Karpas-422 (cell line): ENCODE data around the gene C16orf74. TPM values are rescaled to one million over a fixed set of nuclear protein-coding genes. Genes with fewer than 3 reads are reported as not detected.

Experiments
- DNase-seq: peaks from one replicate; pipeline ENCODE4 v3.0.0-alpha.2; 2015
- H2AFZ ChIP-seq: fragments of 200-600 bp; sonication (generic); 2 replicates; pipeline ENCODE4 v1.6.1; 2014; ENCODE audit warnings: antibody characterized with exemption, low read length, mixed read lengths
- H3K27ac ChIP-seq: fragments of 200-600 bp; sonication (generic); 2 replicates; pipeline ENCODE4 v1.5.1; 2014; ENCODE audit warnings: mild to moderate bottlenecking, low read length, moderate library complexity
- H3K27me3 ChIP-seq: fragments of 200-600 bp; sonication (generic); 2 replicates; pipeline ENCODE4 v1.6.1; 2014; ENCODE audit warnings: low read length, mixed read lengths
- H3K36me3 ChIP-seq: fragments of 200-600 bp; sonication (generic); 2 replicates; pipeline ENCODE4 v1.6.1; 2014; ENCODE audit warnings: low read length, mixed read lengths; ENCODE audit not compliant: insufficient read depth
- H3K4me1 ChIP-seq: fragments of 200-600 bp; sonication (generic); 2 replicates; pipeline ENCODE4 v1.6.1; 2014; ENCODE audit warnings: mild to moderate bottlenecking, low read length, mixed read lengths
- H3K4me2 ChIP-seq: fragments of 200-600 bp; sonication (generic); 2 replicates; pipeline ENCODE4 v1.6.1; 2014; ENCODE audit warnings: low read length, low read depth, mild to moderate bottlenecking; ENCODE audit not compliant: poor library complexity, severe bottlenecking
- H3K4me3 ChIP-seq: fragments of 200-600 bp; sonication (generic); 2 replicates; pipeline ENCODE4 v1.5.1; 2014; ENCODE audit warnings: mild to moderate bottlenecking, antibody characterized with exemption, low read length, mixed read lengths
- H3K79me2 ChIP-seq: fragments of 200-600 bp; sonication (generic); 2 replicates; pipeline ENCODE4 v1.6.1; 2014; ENCODE audit warnings: mild to moderate bottlenecking, low read length, mixed read lengths
- H3K9ac ChIP-seq: fragments of 200-600 bp; sonication (generic); 2 replicates; pipeline ENCODE4 v1.6.0; 2014; ENCODE audit warnings: low read length
- H3K9me2 ChIP-seq: fragments of 200-600 bp; sonication (generic), shearing (Covaris generic); replicated peaks from 2 replicates; pipeline ENCODE4 v1.6.0; 2014; ENCODE audit warnings: mild to moderate bottlenecking, low read length, moderate library complexity; ENCODE audit not compliant: insufficient read depth
- H3K9me3 ChIP-seq: fragments of 300-700, 200-600 bp; sonication (generic); 2 replicates; pipeline ENCODE4 v1.6.1; 2014; ENCODE audit warnings: low read length, mixed read lengths
- H4K20me1 ChIP-seq: fragments of 200-600 bp; sonication (generic); 2 replicates; pipeline ENCODE4 v1.6.1; 2014; ENCODE audit warnings: mild to moderate bottlenecking, antibody characterized with exemption, low read length, low read depth; ENCODE audit not compliant: insufficient read depth
- total RNA-seq: library from RNA; depleted of rRNA; stranded (reverse); fragments of >200 nt; shearing (Covaris generic); gene quantifications from 2 replicates; pipeline ENCODE4 v1.2.3, GENCODE V29; 2014; ENCODE audit warnings: low replicate concordance

Gene C16orf74
- total RNA-seq, 1 experiment from 2014 or later: 13.3 TPM

DNA sequence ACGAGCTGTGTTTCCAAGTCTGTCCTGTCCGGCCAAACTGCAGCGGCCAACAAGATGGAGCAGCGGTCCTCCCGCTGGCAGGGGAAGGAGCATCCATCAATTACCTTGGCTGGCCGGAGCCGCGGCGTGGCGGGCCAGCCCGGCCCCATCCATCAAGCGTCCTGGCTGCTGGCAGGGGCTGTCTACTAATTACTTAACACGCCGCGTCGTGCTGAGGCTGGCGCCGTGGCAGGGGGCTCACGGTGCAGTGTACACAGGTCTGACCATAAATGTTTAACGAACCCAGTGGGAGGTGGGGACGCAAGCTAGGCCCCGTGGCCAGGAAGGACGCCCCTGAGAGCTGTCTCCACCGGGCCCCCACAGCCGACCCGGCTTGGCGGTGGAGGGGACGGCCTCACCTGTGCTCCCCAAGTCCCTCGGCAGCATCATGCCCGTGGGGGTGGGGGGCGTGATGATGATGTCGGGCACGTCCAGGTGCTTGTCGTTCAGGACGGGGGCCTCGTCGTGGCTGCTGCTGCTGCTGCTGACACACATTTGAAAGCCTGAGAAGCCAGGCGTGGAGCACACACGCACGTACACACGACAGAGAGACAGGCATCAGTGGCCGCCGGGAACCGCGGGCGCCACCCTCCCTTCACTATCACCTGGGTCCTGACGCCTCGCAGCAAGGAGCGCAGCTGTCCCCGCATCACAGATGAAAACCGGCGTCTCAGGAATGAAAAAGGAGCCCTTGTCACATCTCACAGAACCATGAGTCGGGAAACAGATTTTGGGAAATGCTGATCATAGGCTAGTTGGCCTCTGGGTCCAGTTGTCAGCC lies 40.9 kb downstream of the C16orf74 start:
- H3K9ac ChIP-seq: no peak overlapping the region
- no peaks in the 10 kb centered on the region for H3K79me2 ChIP-seq
- H2AFZ ChIP-seq: no peak overlapping the region
- H3K4me2 ChIP-seq: no peak overlapping the region
- H3K36me3 ChIP-seq: no peaks in the 10 kb centered on the region
- no peaks in the 10 kb centered on the region for H3K4me1 ChIP-seq
- H3K27me3 ChIP-seq: no peaks in the 10 kb centered on the region
- no peak for DNase-seq
- H3K4me3 ChIP-seq: no peak overlapping the region
- H3K9me3 ChIP-seq: peaks cover 4% of the 10 kb centered on the region; the same call in 1 of the 2 replicates
- H3K9me2 ChIP-seq: no peaks in the 10 kb centered on the region
- no peaks in the 10 kb centered on the region for H4K20me1 ChIP-seq
- no peak overlapping the region for H3K27ac ChIP-seq

GRCh38 chr16:85708338-85708737 lies 42.6 kb downstream of the C16orf74 start:
- no peaks in the 10 kb centered on the region for H4K20me1 ChIP-seq
- H3K4me3 ChIP-seq: no peak overlapping the region
- no peak overlapping the region for H3K27ac ChIP-seq
- no peaks in the 10 kb centered on the region for H3K36me3 ChIP-seq
- H3K27me3 ChIP-seq: no peaks in the 10 kb centered on the region
- no peak overlapping the region for H3K4me2 ChIP-seq
- H2AFZ ChIP-seq: no peak overlapping the region
- H3K79me2 ChIP-seq: no peaks in the 10 kb centered on the region
- no peak overlapping the region for H3K9ac ChIP-seq
- no peaks in the 10 kb centered on the region for H3K4me1 ChIP-seq
- H3K9me2 ChIP-seq: no peaks in the 10 kb centered on the region
- no peak for DNase-seq
- H3K9me3 ChIP-seq: peaks cover 4% of the 10 kb centered on the region; the same call in 1 of the 2 replicates

GRCh38 chr16:85707528-85708095 lies 43.3 kb downstream of the C16orf74 start:
- Histone ChIP-seq H3K27me3 (no peaks in the 10 kb centered on the region), H3K4me1 (no peaks in the 10 kb centered on the region), H3K9me3 (peaks cover 4% of the 10 kb centered on the region; the same call in 1 of the 2 replicates), H3K36me3 (no peaks in the 10 kb centered on the region), H3K27ac (no peak overlapping the region), H3K79me2 (no peaks in the 10 kb centered on the region), H2AFZ (no peak overlapping the region), H3K4me3 (no peak overlapping the region), H3K9me2 (no peaks in the 10 kb centered on the region), H3K4me2 (no peak overlapping the region), H4K20me1 (no peaks in the 10 kb centered on the region), H3K9ac (no peak overlapping the region)
- no peak for DNase-seq

- Histone ChIP-seq H3K27me3 (no peaks in the 10 kb centered on the region), H3K4me3 (no peak overlapping the region), H3K79me2 (no peaks in the 10 kb centered on the region), H3K9me2 (no peaks in the 10 kb centered on the region), H3K27ac (no peak overlapping the region), H2AFZ (no peak overlapping the region), H3K4me1 (no peaks in the 10 kb centered on the region), H3K36me3 (no peaks in the 10 kb centered on the region), H3K9ac (no peak overlapping the region), H3K4me2 (no peak overlapping the region), H4K20me1 (no peaks in the 10 kb centered on the region), H3K9me3 (no peaks in the 10 kb centered on the region)
- no peak for DNase-seq
Observed at GRCh38 chr16:85706449-85707034, 44.4 kb downstream of the C16orf74 start.

DNA sequence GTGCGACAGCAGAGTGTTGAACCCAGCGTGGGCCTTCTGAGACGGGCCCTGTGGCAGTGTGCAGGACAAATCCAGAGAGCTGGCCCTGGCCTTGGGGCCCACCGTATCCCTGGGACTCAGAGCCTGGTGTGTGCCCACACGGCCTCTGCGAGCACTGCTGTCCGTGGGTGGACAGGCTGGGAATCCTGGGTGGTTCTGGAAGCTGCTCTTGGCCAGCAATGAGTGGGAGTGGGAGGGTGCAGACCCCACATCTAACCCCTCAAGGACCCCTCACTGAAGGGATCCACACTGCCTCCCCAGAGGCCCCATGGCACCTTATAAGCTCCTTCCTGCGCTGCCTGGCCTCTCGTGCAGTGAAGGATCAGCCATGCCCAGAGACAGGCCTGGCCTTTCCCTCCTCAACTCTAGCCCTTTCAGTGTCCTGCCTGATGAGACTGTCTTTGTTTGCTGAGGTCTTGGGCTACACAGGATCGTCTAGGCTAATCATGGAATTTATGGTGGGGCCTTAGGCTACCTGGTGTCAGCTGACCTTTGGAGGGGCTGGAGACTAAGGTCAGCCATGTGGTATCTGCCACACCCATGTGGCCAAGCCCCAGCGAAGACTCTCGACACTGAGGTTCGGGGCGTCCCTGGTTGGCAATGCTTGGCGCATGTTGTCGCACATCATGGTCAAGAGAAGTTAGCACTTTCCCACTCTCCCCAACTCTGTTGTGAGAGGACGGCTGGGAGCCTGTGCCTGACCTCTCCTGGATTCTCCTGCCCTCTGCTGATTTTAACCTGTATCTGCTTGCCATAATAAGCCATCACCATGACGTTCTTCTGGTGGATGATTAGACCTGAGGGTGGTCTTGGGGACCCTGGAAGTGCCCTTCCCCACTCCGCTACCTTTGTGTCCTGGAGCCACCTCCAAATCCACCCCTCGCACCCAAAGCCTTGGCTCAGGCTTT lies 45.7 kb downstream of the C16orf74 start:
- no peaks in the 10 kb centered on the region for H3K9me3 ChIP-seq
- H3K79me2 ChIP-seq: no peaks in the 10 kb centered on the region
- H3K27me3 ChIP-seq: no peaks in the 10 kb centered on the region
- H3K27ac ChIP-seq: no peak overlapping the region
- H3K9me2 ChIP-seq: no peaks in the 10 kb centered on the region
- no peak overlapping the region for H3K4me3 ChIP-seq
- H4K20me1 ChIP-seq: no peaks in the 10 kb centered on the region
- H3K4me1 ChIP-seq: no peaks in the 10 kb centered on the region
- no peak overlapping the region for H2AFZ ChIP-seq
- no peak for DNase-seq
- no peak overlapping the region for H3K4me2 ChIP-seq
- no peak overlapping the region for H3K9ac ChIP-seq
- H3K36me3 ChIP-seq: no peaks in the 10 kb centered on the region

GRCh38 chr16:85704011-85704410 lies 46.9 kb downstream of the C16orf74 start:
- no peak overlapping the region for H3K9ac ChIP-seq
- H3K27me3 ChIP-seq: no peaks in the 10 kb centered on the region
- no peaks in the 10 kb centered on the region for H3K79me2 ChIP-seq
- H3K9me3 ChIP-seq: no peaks in the 10 kb centered on the region
- H3K27ac ChIP-seq: no peak overlapping the region
- no peaks in the 10 kb centered on the region for H4K20me1 ChIP-seq
- no peak overlapping the region for H3K4me3 ChIP-seq
- no peak overlapping the region for H3K4me2 ChIP-seq
- no peak for DNase-seq
- H3K4me1 ChIP-seq: no peaks in the 10 kb centered on the region
- H3K9me2 ChIP-seq: no peaks in the 10 kb centered on the region
- H2AFZ ChIP-seq: no peak overlapping the region
- no peaks in the 10 kb centered on the region for H3K36me3 ChIP-seq

GRCh38 chr16:85699628-85700027 lies 51.3 kb downstream of the C16orf74 start:
- Histone ChIP-seq H3K9ac (no peak overlapping the region), H3K79me2 (no peaks in the 10 kb centered on the region), H3K27me3 (no peaks in the 10 kb centered on the region), H3K4me1 (no peaks in the 10 kb centered on the region), H4K20me1 (no peaks in the 10 kb centered on the region), H3K36me3 (no peaks in the 10 kb centered on the region), H3K27ac (no peak overlapping the region), H3K9me3 (no peaks in the 10 kb centered on the region), H2AFZ (no peak overlapping the region), H3K4me2 (no peak overlapping the region), H3K4me3 (no peak overlapping the region), H3K9me2 (no peaks in the 10 kb centered on the region)
- DNase-seq: no peak
